ENCODE results near the gene ZNF423. TPM values are rescaled to one million over a fixed set of nuclear protein-coding genes. Genes with fewer than 3 reads are reported as not detected.

Gene ZNF423
- total RNA-seq, 4 donors from 2014 or later, result 0.72 to 5.9 (median 1.1) TPM

DNA sequence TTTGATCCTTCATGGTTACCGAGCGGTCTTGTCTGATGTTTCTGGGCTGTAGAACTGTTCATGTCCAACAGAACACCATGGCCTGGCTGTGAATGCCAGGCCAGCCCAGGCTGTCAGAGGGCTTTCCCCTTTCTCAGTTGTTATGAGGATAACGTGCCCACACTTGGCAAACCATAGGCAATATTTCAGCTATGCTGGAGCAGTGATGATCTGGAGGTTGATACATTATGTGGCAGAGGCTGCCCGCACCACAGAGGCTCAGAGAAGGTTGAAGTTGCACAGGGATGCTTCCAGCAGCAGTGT, 389.4 kb downstream of the ZNF423 start:
- intact Hi-C loops (cut with DNase I), result no loop called here
- TF ChIP-seq, protein P1, sequence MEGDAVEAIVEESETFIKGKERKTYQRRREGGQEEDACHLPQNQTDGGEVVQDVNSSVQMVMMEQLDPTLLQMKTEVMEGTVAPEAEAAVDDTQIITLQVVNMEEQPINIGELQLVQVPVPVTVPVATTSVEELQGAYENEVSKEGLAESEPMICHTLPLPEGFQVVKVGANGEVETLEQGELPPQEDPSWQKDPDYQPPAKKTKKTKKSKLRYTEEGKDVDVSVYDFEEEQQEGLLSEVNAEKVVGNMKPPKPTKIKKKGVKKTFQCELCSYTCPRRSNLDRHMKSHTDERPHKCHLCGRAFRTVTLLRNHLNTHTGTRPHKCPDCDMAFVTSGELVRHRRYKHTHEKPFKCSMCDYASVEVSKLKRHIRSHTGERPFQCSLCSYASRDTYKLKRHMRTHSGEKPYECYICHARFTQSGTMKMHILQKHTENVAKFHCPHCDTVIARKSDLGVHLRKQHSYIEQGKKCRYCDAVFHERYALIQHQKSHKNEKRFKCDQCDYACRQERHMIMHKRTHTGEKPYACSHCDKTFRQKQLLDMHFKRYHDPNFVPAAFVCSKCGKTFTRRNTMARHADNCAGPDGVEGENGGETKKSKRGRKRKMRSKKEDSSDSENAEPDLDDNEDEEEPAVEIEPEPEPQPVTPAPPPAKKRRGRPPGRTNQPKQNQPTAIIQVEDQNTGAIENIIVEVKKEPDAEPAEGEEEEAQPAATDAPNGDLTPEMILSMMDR (IDR thresholded peaks at IDR 0.05), result no peak
- no peak for TF ChIP-seq POLR2A (IDR thresholded peaks at IDR 0.05)
- 86 to 89% methylated on average over 3 to 4 of the region's 4 CpGs for WGBS, 2 donors
- Histone ChIP-seq H3K27ac (no peak overlapping the region), H3K9me3 (no peaks in the 10 kb centered on the region), H3K27me3 (peaks cover 0 to 30% (median 0%) of the 10 kb centered on the region in 4 donors), H3K36me3 (no peaks in the 10 kb centered on the region), H3K4me3 (no peak overlapping the region), H3K4me1 (no peaks in the 10 kb centered on the region)
- DNase-seq, result no peak

DNA sequence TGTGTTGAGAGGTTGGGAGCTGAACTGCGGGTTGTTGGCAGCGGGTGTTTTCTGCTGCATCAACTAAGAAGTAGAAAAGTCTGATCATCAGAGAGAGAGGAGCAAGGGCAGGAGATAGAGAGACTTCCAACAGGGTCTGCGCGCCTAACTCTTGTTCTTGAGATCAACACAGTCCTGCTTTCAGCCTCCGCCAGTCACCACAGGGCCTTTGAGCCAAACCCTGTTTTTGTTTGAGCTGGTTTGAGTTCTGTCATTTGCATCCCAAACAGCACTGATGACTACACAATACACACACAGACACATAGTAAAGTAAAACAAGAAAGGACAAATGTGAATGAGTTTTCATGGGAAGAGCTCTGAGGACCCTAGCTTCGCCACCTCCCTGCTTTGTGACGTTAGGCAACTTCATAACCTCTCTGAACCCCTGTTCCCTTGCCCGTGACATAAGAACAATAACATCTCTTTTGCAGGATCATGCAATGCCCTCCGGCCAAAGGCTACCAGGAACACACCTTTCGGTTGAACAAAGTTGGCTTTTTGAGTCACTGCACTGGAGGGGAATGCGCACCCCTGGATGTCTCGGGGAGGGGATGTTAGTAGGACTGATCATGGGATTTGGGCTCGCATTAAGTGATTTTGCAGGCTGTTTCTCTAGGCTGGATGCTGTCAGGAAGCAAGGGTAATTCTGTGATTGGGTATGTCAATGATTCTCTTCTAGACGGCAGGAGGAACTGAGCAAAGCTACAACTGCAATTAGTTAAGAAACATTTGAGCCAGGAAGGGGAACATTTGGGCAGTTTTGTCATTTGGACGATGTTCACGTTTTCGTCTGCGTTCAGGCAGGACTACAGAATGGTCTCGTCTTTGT, 390.0 kb downstream of the ZNF423 start:
- WGBS, 2 donors, result 87 to 91% methylated on average over 17 to 18 of the region's 19 CpGs
- Histone ChIP-seq H3K4me3 (no peak overlapping the region), H3K9me3 (no peaks in the 10 kb centered on the region), H3K27ac (no peak overlapping the region), H3K27me3 (peaks cover 0 to 30% (median 0%) of the 10 kb centered on the region in 4 donors), H3K36me3 (no peaks in the 10 kb centered on the region), H3K4me1 (no peaks in the 10 kb centered on the region)
- DNase-seq, result no peak
- intact Hi-C loops (cut with DNase I), result no loop called here
- TF ChIP-seq POLR2A (IDR thresholded peaks at IDR 0.05), result no peak
- TF ChIP-seq, protein P1 (IDR thresholded peaks at IDR 0.05), result no peak

DNA sequence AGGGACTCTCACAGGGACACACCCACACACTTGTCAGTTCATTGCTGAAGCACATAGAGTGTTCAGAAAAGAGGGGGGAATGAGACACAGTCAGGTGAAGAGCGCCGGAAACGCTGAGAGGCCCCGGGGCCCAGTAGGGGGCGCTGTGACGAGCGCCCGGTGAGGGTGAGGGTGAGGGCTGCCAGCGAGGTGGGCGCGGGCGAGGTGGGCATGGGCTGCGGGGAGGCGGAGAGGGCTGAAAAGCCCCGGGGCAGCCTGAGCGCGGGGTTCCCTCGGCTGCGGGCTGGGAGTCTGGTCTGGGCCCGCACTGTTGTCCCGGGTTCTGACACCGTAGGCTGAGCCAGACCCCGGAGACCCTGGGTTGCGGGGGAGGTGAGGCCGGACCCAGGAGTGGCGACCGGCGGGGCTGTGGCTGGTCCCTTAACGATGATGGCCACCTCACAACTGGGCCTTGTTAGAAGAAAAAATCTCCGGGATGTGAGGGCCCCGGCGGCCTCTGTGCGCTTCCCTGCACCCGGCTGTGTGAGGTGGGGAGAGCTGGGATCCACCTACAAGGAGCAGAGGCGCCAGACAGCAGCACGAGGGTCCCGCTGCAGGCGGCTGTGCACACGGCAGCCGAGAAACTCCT, 390.9 kb downstream of the ZNF423 start:
- Histone ChIP-seq H3K9me3 (no peaks in the 10 kb centered on the region), H3K27me3 (peaks cover 0 to 30% (median 0%) of the 10 kb centered on the region in 4 donors), H3K36me3 (no peaks in the 10 kb centered on the region), H3K27ac (no peak overlapping the region), H3K4me1 (no peaks in the 10 kb centered on the region), H3K4me3 (no peak overlapping the region)
- TF ChIP-seq POLR2A (IDR thresholded peaks at IDR 0.05), result no peak
- TF ChIP-seq, protein P1 (IDR thresholded peaks at IDR 0.05), result no peak
- intact Hi-C loops (cut with DNase I), result no loop called here
- 20 to 36% methylated on average over 19 to 29 of the region's 40 CpGs for whole genome bisulfite sequencing, 2 donors
- DNase-seq, result no peak

DNA sequence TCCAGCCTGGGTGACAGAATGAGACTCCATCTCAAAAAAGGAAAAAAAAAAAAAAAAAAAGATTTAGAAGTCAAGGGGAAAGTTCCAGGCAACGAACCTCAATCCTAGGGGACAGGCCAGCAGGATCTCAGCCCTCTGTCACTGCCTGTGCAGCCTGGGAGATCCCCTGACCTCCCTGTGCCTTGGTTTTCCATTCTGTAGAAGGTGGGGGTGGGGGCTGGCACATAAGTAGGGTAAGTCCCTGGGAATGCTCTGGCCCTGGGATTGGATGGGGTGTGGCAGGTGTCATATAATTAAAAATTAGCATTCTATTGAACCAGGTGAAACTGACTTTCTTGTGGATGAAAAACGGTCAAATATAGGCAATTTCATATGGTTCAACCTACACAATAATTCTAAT, 391.8 kb downstream of the ZNF423 start:
- WGBS, 2 donors, result 42 to 54% methylated on average over 2 of the region's 2 CpGs
- no peak for DNase-seq
- H3K27ac ChIP-seq, result no peak overlapping the region
- H3K27me3 ChIP-seq, result peaks cover 0 to 30% (median 0%) of the 10 kb centered on the region in 4 donors
- intact Hi-C loops (cut with DNase I), result no loop called here
- H3K4me1 ChIP-seq, result no peaks in the 10 kb centered on the region
- no peaks in the 10 kb centered on the region for H3K36me3 ChIP-seq
- H3K4me3 ChIP-seq, result no peak overlapping the region
- no peak for TF ChIP-seq POLR2A (IDR thresholded peaks at IDR 0.05)
- TF ChIP-seq, protein P1 (IDR thresholded peaks at IDR 0.05), result no peak
- no peaks in the 10 kb centered on the region for H3K9me3 ChIP-seq

DNA sequence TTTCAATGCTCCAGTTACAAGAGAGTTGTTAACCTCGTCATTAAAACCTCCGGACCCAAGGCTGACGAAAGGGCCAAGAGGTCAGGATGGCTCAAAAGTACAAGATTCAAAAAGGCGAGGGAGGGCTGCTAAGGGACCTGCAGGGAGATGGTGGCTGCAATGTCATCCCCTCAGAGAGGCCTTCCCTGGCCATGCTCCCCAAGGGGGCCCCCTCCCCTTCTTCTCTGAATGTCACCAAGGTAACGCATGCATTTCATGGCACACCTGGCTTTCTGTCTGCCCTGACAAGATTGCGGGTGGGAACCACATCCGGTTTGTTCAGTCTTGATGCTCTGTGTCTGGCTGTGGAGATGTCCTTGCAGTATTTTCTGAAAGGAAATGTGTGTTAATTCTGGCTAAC, 392.4 kb downstream of the ZNF423 start:
- Histone ChIP-seq H3K4me3 (no peak overlapping the region), H3K27me3 (peaks cover 0 to 30% (median 0%) of the 10 kb centered on the region in 4 donors), H3K36me3 (no peaks in the 10 kb centered on the region), H3K27ac (no peak overlapping the region), H3K9me3 (no peaks in the 10 kb centered on the region), H3K4me1 (no peaks in the 10 kb centered on the region)
- no peak for DNase-seq
- intact Hi-C loops (cut with DNase I), result no loop called here
- no peak for TF ChIP-seq POLR2A (IDR thresholded peaks at IDR 0.05)
- TF ChIP-seq, protein P1 (IDR thresholded peaks at IDR 0.05), result no peak
- WGBS, 2 donors, result 46 to 49% methylated on average over 4 to 7 of the region's 7 CpGs
